ENCODE measurements around the gene PRKCE. TPM values are rescaled to one million over a fixed set of nuclear protein-coding genes. Genes with fewer than 3 reads are reported as not detected.

Gene PRKCE
- total RNA-seq, 1 experiment from 2014 or later, result 17.7 TPM

DNA sequence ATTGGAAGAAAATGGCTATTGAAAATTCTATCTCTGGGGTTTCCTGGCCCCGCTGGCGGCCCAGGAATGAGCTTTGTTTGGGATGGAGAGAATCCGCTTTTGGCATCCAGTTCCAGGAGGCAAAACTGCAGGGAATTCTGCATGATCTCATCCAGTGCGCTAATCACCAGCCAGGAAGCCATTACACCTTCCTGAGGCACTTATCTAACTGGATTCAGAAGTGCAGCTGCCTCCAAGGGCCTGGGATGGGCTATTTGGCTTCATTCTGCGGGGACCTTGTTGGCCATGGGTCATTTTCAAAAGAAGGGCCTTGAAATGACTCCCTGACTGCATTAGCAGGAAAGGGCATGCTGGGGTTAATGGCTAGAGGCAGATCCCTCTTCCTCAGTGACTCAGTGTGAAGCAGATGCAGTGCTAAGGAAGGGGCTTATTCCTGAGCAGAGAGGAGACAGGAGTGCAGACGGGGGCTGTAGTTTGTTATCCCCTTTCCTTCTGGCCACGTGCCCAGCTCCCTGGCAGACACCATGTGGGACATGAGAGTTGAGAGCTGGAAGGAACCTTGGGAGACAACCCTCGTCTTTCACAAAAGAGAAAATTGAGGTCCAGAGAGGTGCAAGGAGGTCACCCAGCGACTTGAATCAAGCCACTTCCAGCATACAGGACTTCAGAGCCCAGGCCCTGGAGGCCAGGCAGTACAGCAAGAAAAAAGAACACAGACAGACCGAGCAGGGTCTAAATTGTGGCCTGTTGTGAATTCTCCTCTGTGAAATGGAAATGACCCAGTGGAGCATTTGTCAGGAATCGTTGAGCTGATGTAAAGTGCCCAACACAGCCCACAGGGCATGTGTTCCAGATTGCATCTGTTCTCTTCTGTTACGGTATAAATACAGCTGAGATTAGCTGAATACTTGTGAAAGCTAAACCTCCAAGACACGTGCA lies 161.8 kb downstream of the PRKCE start:
- no peaks in the 10 kb centered on the region for H3K36me3 Mint-ChIP-seq (ENCODE audit: insufficient read depth, unreplicated experiment)

DNA sequence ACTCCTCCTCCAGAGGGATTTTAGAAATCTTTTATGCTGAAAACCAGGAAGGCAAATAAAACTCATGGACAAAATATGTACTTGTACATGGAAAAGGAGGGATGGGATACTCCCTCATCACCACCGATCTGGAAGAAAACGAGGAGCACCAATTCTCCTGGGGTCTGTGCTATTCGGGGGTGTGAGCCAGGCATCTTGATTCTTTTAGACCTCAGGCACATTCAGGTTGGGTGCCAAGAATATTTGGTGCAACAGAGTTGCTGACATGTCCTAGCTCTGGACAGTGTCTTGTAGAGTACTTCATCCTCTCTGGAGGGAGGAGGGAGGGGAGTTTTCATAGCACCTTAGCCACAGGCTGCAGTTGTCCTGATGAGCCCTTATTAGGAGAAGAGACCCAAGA lies 163.0 kb downstream of the PRKCE start:
- CTCF ChIA-PET, result no interaction called here
- H3K27me3 Mint-ChIP-seq (ENCODE audit: unreplicated experiment), result no peaks in the 10 kb centered on the region
- no peak for DNase-seq
- intact Hi-C loops (cut with micrococcal nuclease; ENCODE audit: unreplicated experiment), result no loop called here
- H3K4me1 Mint-ChIP-seq (ENCODE audit: low read depth, unreplicated experiment), result no peaks in the 10 kb centered on the region
- no TSS peak for BruUV-seq (replicated peaks)
- TF ChIP-seq, protein P1, sequence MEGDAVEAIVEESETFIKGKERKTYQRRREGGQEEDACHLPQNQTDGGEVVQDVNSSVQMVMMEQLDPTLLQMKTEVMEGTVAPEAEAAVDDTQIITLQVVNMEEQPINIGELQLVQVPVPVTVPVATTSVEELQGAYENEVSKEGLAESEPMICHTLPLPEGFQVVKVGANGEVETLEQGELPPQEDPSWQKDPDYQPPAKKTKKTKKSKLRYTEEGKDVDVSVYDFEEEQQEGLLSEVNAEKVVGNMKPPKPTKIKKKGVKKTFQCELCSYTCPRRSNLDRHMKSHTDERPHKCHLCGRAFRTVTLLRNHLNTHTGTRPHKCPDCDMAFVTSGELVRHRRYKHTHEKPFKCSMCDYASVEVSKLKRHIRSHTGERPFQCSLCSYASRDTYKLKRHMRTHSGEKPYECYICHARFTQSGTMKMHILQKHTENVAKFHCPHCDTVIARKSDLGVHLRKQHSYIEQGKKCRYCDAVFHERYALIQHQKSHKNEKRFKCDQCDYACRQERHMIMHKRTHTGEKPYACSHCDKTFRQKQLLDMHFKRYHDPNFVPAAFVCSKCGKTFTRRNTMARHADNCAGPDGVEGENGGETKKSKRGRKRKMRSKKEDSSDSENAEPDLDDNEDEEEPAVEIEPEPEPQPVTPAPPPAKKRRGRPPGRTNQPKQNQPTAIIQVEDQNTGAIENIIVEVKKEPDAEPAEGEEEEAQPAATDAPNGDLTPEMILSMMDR (IDR thresholded peaks at IDR 0.05; ENCODE audit: unreplicated experiment), result no peak
- H3K9me3 Mint-ChIP-seq (ENCODE audit: low read depth, unreplicated experiment), result no peaks in the 10 kb centered on the region
- H3K4me3 Mint-ChIP-seq (ENCODE audit: low read depth, unreplicated experiment), result no peak overlapping the region
- H3K27ac Mint-ChIP-seq (ENCODE audit: unreplicated experiment), result no peak overlapping the region
- H3K36me3 Mint-ChIP-seq (ENCODE audit: insufficient read depth, unreplicated experiment), result no peaks in the 10 kb centered on the region

More for the DNA sequence above, 161.8 kb downstream of the PRKCE start:
- no peaks in the 10 kb centered on the region for H3K9me3 Mint-ChIP-seq (ENCODE audit: low read depth, unreplicated experiment)
- intact Hi-C loops (cut with micrococcal nuclease; ENCODE audit: unreplicated experiment), result no loop called here
- TF ChIP-seq, protein P1 (IDR thresholded peaks at IDR 0.05; ENCODE audit: unreplicated experiment), result no peak
- no peaks in the 10 kb centered on the region for H3K27me3 Mint-ChIP-seq (ENCODE audit: unreplicated experiment)
- BruUV-seq (replicated peaks), result no TSS peak
- no peak overlapping the region for H3K27ac Mint-ChIP-seq (ENCODE audit: unreplicated experiment)
- CTCF ChIA-PET, result interaction anchor here (0.6 kb wide), 1 partner anchor 1333 kb away, joined by 6 read pairs; no protein-coding TSS in a partner anchor
- H3K4me1 Mint-ChIP-seq (ENCODE audit: low read depth, unreplicated experiment), result no peaks in the 10 kb centered on the region
- no peak for DNase-seq
- H3K4me3 Mint-ChIP-seq (ENCODE audit: low read depth, unreplicated experiment), result no peak overlapping the region

- BruUV-seq (replicated peaks), result no TSS peak
- Mint-ChIP-seq H3K4me3 (ENCODE audit: low read depth, unreplicated experiment) (no peak overlapping the region), H3K27me3 (ENCODE audit: unreplicated experiment) (no peaks in the 10 kb centered on the region), H3K4me1 (ENCODE audit: low read depth, unreplicated experiment) (no peaks in the 10 kb centered on the region), H3K36me3 (ENCODE audit: insufficient read depth, unreplicated experiment) (no peaks in the 10 kb centered on the region), H3K9me3 (ENCODE audit: low read depth, unreplicated experiment) (no peaks in the 10 kb centered on the region), H3K27ac (ENCODE audit: unreplicated experiment) (no peak overlapping the region)
- CTCF ChIA-PET, result no interaction called here
- TF ChIP-seq, protein P1 (IDR thresholded peaks at IDR 0.05; ENCODE audit: unreplicated experiment), result no peak
- DNase-seq, result no peak
- intact Hi-C loops (cut with micrococcal nuclease; ENCODE audit: unreplicated experiment), result no loop called here
These were observed 163.6 kb downstream of the PRKCE start for GRCh38 chr2:45814951-45815621.

DNA sequence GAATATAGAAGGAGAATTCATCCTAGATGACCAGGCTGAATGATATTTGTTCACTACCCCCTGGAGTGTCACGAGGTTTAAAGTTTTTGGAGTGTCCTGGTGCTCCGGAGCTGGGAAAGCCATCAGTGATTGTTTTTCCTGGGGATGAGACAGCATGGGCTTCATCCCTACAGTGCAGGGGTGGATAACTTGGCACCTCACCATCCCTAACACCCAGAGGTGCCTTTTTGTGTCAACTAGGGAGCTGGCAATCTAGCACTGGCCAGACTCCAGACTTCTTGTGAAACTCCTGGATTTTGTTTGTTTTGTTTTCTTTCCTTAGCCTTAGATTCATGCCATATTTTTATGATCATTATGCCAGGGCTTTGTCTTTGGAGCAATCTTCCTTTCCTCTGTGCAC lies 164.8 kb downstream of the PRKCE start:
- H3K27ac Mint-ChIP-seq (ENCODE audit: unreplicated experiment), result no peak overlapping the region
- DNase-seq, result no peak
- peaks cover 5% of the 10 kb centered on the region for H3K4me1 Mint-ChIP-seq (ENCODE audit: low read depth, unreplicated experiment)
- CTCF ChIA-PET, result interaction anchor here (0.7 kb wide), 1 partner anchor 27 kb away, joined by 3 read pairs; no protein-coding TSS in a partner anchor
- no peaks in the 10 kb centered on the region for H3K36me3 Mint-ChIP-seq (ENCODE audit: insufficient read depth, unreplicated experiment)
- H3K4me3 Mint-ChIP-seq (ENCODE audit: low read depth, unreplicated experiment), result no peak overlapping the region
- H3K9me3 Mint-ChIP-seq (ENCODE audit: low read depth, unreplicated experiment), result no peaks in the 10 kb centered on the region
- intact Hi-C loops (cut with micrococcal nuclease; ENCODE audit: unreplicated experiment), result no loop called here
- no peaks in the 10 kb centered on the region for H3K27me3 Mint-ChIP-seq (ENCODE audit: unreplicated experiment)
- TF ChIP-seq, protein P1 (IDR thresholded peaks at IDR 0.05; ENCODE audit: unreplicated experiment), result no peak
- no TSS peak for BruUV-seq (replicated peaks)

Measured in Calu3 (cell line).